IPS-18c (cell line): Measurements from ENCODE around the gene GOLGA8B.
"Not testable (repeated sequence)": the region's sequence is repeated elsewhere in the genome, so short reads cannot be mapped to it uniquely, and the experiment has no call there.

ENCODE experiments used
- H3K4me3 ChIP-seq: 2 replicates; pipeline ENCODE4 v1.7.0; 2013; ENCODE audit warnings: low read depth, mild to moderate bottlenecking, low read length, moderate library complexity; ENCODE audit not compliant: insufficient read depth
- H3K9me3 ChIP-seq: one replicate; pipeline ENCODE4 v1.6.1; 2013; ENCODE audit warnings: mild to moderate bottlenecking, low read length, moderate library complexity; ENCODE audit not compliant: control insufficient read depth, insufficient read depth

The GOLGA8B gene

DNA sequence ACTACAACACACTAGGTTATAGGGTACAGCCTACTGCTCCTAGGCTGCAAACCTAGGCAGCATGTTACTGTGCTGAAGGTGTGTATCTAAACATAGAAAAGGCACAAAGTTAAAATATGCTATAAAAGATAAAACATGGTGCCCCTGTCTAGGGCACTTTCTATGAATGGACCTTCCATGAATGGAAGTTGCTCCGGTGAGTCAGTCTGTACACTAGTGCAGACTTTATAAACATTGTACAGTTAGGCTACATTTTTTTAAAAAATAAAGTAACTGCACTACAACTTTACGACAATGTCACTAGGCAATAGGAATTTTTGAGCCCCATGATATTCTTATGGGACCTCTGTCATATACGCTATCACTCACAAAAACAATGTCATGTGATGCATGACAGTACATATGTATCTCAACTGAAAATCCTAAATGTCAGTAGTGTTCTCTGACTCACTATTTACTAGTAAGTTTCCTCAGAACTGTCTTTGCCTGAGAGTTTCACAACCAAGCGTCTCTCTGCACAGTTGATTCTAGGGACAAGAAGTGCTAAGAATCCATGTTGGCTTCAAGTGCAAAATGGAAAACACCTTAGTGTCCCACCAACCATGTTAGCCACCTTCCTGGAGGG is 5.7 kb downstream of the GOLGA8B start:
- not testable (repeated sequence) for H3K4me3 ChIP-seq, H3K9me3 ChIP-seq

GRCh38 chr15:34575035-34575434 is 8.4 kb downstream of the GOLGA8B start:
- H3K4me3 ChIP-seq, H3K9me3 ChIP-seq: not testable (repeated sequence)

DNA sequence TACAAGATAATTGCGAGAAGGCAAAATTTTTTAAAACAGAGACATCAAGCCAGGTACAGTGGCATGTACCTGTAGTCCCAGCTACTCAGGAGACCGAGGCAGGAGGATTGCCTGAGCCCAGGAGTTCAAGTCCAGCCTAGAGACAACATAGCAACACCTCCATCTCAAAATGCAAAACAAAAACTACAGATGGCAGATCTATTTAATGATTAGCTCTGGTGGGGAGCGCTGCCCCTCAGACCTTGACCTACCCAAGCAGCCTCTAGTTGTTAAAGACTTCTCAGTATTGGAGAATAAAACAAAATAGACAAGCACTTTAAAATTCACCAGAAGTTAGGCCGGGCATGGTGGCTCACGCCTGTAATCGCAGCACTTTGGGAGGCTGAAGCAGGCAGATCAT is 10.5 kb downstream of the GOLGA8B start:
- H3K9me3 ChIP-seq, H3K4me3 ChIP-seq: not testable (repeated sequence)

GRCh38 chr15:34572019-34572641 is 11.3 kb downstream of the GOLGA8B start:
- H3K9me3 ChIP-seq, H3K4me3 ChIP-seq: not testable (repeated sequence)

GRCh38 chr15:34569670-34570396 is 13.6 kb downstream of the GOLGA8B start:
- not testable (repeated sequence) for H3K9me3 ChIP-seq, H3K4me3 ChIP-seq

- not testable (repeated sequence) for H3K4me3 ChIP-seq, H3K9me3 ChIP-seq
These were observed 16.3 kb downstream of the GOLGA8B start for GRCh38 chr15:34567174-34567573.

DNA sequence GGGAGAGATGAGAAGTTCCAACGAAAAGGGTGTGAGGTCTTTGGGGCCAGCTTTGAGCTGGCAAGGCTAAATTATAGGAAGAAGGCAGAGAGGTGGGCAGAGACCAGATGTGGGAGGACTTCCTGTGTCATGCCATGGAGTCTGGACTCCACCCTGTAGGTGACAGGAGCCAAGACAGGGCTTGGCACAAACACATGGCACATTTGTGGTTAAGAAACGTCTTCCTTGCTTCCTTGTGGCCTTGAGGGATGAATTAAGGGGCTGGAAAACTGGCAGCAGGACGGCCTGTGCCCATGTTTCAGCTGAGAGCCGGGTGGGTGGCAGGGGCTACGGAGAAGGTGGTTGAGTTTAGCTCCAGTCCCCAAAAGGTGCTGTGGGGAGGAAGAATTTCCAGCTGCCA is 18.7 kb downstream of the GOLGA8B start:
- not testable (repeated sequence) for H3K9me3 ChIP-seq, H3K4me3 ChIP-seq

GRCh38 chr15:34560814-34561213 is 22.6 kb downstream of the GOLGA8B start:
- not testable (repeated sequence) for H3K4me3 ChIP-seq, H3K9me3 ChIP-seq

- H3K4me3 ChIP-seq, H3K9me3 ChIP-seq: not testable (repeated sequence)
These were observed 23.7 kb downstream of the GOLGA8B start for GRCh38 chr15:34559764-34560163.

DNA sequence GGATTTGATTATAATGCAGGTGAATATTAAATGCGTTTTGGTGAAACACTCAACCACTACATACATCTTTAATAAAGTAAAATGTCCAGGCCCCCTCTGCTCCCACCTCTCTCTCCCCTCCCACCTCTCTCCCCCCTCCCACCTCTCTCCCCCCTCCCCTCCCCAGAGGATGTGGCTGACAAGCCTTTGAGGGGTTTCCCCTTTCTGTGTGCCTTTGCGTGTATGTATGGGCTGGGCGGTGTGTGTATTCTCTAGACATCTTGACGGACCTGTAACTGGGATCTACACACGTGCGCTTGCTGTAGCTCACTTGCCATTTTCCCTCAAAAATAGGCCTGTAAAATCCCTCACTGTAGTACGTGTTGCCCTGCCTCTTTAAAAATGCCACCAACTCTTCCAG is 28.3 kb downstream of the GOLGA8B start:
- not testable (repeated sequence) for H3K9me3 ChIP-seq, H3K4me3 ChIP-seq

GRCh38 chr15:34554716-34555115 is 28.7 kb downstream of the GOLGA8B start:
- not testable (repeated sequence) for H3K9me3 ChIP-seq, H3K4me3 ChIP-seq

DNA sequence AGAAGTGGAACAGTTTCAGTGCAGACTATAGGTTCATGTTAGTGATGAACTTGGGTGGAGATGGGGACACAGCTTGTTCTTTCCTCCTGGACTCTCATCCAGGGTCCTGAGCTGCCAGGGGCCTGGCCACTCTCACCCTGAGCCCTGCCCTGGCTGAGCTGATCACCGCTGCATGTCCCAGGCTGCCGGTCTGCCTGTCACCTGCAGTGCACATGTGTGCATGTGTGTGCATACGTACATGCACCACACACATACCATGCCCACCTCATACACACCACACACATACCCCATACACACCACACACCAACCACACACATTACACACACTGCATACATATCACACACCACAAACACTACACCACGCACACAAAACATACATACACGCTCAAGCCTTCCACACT is 29.3 kb downstream of the GOLGA8B start:
- H3K9me3 ChIP-seq, H3K4me3 ChIP-seq: not testable (repeated sequence)

GRCh38 chr15:34550129-34550528 is 33.3 kb downstream of the GOLGA8B start:
- H3K9me3 ChIP-seq, H3K4me3 ChIP-seq: not testable (repeated sequence)

- not testable (repeated sequence) for H3K9me3 ChIP-seq, H3K4me3 ChIP-seq
These were observed 34.1 kb downstream of the GOLGA8B start for GRCh38 chr15:34549381-34549809.

- not testable (repeated sequence) for H3K4me3 ChIP-seq, H3K9me3 ChIP-seq
These were observed 39.4 kb downstream of the GOLGA8B start for GRCh38 chr15:34543860-34544649.

- H3K9me3 ChIP-seq, H3K4me3 ChIP-seq: not testable (repeated sequence)
These were observed 47.6 kb downstream of the GOLGA8B start for GRCh38 chr15:34535857-34536256.
